B cell (primary cell): Measurements from ENCODE around the gene AANAT. TPM values are rescaled to one million over a fixed set of nuclear protein-coding genes. Genes with fewer than 3 reads are reported as not detected.

Experiments used
- ATAC-seq: fragments of 200-7000 bp; cut with Tn5 transposase; one replicate; pipeline ENCODE4 v1.10.0; 2021; ENCODE audit warnings: low read depth, mild to moderate bottlenecking, moderate number of reproducible peaks, moderate library complexity
- CTCF ChIA-PET: fragments of 350-600 bp; sonication (Branson Sonifier 250); formaldehyde crosslinking; loops from one replicate; lab custom pipeline; 2021; ENCODE audit warnings: antibody characterized with exemption, inconsistent platforms; lab: Charles Lee
- POLR2A ChIA-PET: fragments of 350-600 bp; sonication (Branson Sonifier 250); formaldehyde crosslinking; loops from one replicate; lab custom pipeline; 2021; ENCODE audit warnings: antibody characterized with exemption; lab: Charles Lee
- DNase-seq: peaks from one replicate; pipeline ENCODE4 v3.0.0; 2013
- H2AFZ ChIP-seq: 2 replicates; pipeline ENCODE4 v1.6.1; 2012; ENCODE audit warnings: mild to moderate bottlenecking, low read depth, low read length; ENCODE audit not compliant: insufficient read depth, poor library complexity, severe bottlenecking
- H3K27ac ChIP-seq, 2 donors: 1 replicate in 1 of 2; 2 replicates in 1 of 2; pipeline ENCODE4 v1.5.1; 2012 to 2013; ENCODE audit warnings: low read length in 2 of 2, mild to moderate bottlenecking in 2 of 2, moderate library complexity in 1 of 2
- H3K27me3 ChIP-seq, 4 experiments: fragments of 200-600 bp in 1 of 4; sonication (generic) in 1 of 4; replicated peaks in 1 of 4; 1 replicate in 2 of 4; 2 replicates in 2 of 4; pipeline versions ENCODE4 v1.6.1 to v1.7.0; 2013 to 2016; ENCODE audit warnings: low read length in 3 of 4, mild to moderate bottlenecking in 2 of 4, mixed read lengths in 1 of 4, moderate library complexity in 1 of 4; ENCODE audit not compliant: insufficient read depth in 4 of 4, control insufficient read depth in 3 of 4; ENCODE audit errors: control extremely low read depth in 1 of 4
- H3K36me3 ChIP-seq, 2 experiments: replicated peaks in 1 of 2; 1 replicate in 1 of 2; 2 replicates in 1 of 2; pipeline versions ENCODE4 v1.6.1 to v1.7.1; 2013; ENCODE audit warnings: low read length in 1 of 2; ENCODE audit not compliant: insufficient read depth in 2 of 2, control insufficient read depth in 1 of 2; ENCODE audit errors: control extremely low read depth in 1 of 2, extremely low read depth in 1 of 2
- H3K4me1 ChIP-seq, 2 donors: fragments of 200-600 bp in 1 of 2; sonication (generic) in 1 of 2; 1 replicate in 1 of 2; 2 replicates in 1 of 2; pipeline versions ENCODE4 v1.5.1 to v1.6.1; 2013 to 2017; ENCODE audit warnings: low read length in 2 of 2; ENCODE audit not compliant: control insufficient read depth in 2 of 2, insufficient read depth in 2 of 2
- H3K4me2 ChIP-seq: replicated peaks from 2 replicates; pipeline ENCODE3; 2012; ENCODE audit warnings: mild to moderate bottlenecking, low read depth, low read length; ENCODE audit not compliant: poor library complexity, severe bottlenecking
- H3K4me3 ChIP-seq, 5 experiments: fragments of 200-600 bp in 1 of 5; sonication (generic) in 1 of 5; 1 replicate in 3 of 5; 2 replicates in 2 of 5; pipeline versions ENCODE4 v1.5.1 to v1.7.0; 2011 to 2016; ENCODE audit warnings: low read length in 4 of 5, mild to moderate bottlenecking in 4 of 5, low read depth in 2 of 5, control low read depth in 1 of 5, moderate library complexity in 1 of 5; ENCODE audit not compliant: insufficient read depth in 1 of 5; ENCODE audit errors: control extremely low read depth in 1 of 5, extremely low read depth in 1 of 5
- H3K79me2 ChIP-seq: fragments of 200-600 bp; sonication (generic); one replicate; pipeline ENCODE4 v1.6.0; 2016; ENCODE audit warnings: low read length; ENCODE audit not compliant: control insufficient read depth, insufficient read depth
- H3K9ac ChIP-seq: fragments of 200-600 bp; sonication (generic); 2 replicates; pipeline ENCODE4 v1.6.1; 2017; ENCODE audit warnings: mild to moderate bottlenecking, low read length, moderate library complexity
- H3K9me3 ChIP-seq, 3 donors: one replicate each; pipeline versions ENCODE4 v1.6.1 to v1.7.1; 2013; ENCODE audit warnings: low read length in 2 of 3; ENCODE audit not compliant: control insufficient read depth in 2 of 3, insufficient read depth in 1 of 3; ENCODE audit errors: control extremely low read depth in 1 of 3
- H4K20me1 ChIP-seq: 2 replicates; pipeline ENCODE4 v1.6.0; 2012; ENCODE audit warnings: mild to moderate bottlenecking, low read length; ENCODE audit not compliant: insufficient read depth, control insufficient read depth, poor library complexity, severe bottlenecking
- H3K27ac Mint-ChIP-seq: one replicate; pipeline ENCODE4 v1.8.0; 2021; ENCODE audit warnings: mixed read lengths
- H3K27me3 Mint-ChIP-seq: one replicate; pipeline ENCODE4 v1.8.0; 2021; ENCODE audit warnings: mixed read lengths
- H3K4me1 Mint-ChIP-seq: one replicate; pipeline ENCODE4 v1.8.0; 2021; ENCODE audit warnings: mixed read lengths
- H3K4me3 Mint-ChIP-seq: one replicate; pipeline ENCODE4 v1.8.0; 2021; ENCODE audit warnings: mixed read lengths
- H3K9me3 Mint-ChIP-seq: one replicate; pipeline ENCODE4 v1.8.0; 2022; ENCODE audit warnings: mixed read lengths; ENCODE audit not compliant: insufficient read depth
- CTCF ChIP-seq: fragments of 200-600 bp; IDR thresholded peaks from one replicate; pipeline ENCODE4 v1.8.0; 2022; ENCODE audit warnings: antibody characterized with exemption, mild to moderate bottlenecking
- EZH2 ChIP-seq: IDR thresholded peaks from 2 replicates; pipeline ENCODE4 v1.6.1; 2012; ENCODE audit warnings: borderline replicate concordance, low read depth, mild to moderate bottlenecking, moderate library complexity, low read length; ENCODE audit not compliant: insufficient read depth, poor library complexity, severe bottlenecking
- WGBS: methylation state at CpG from one replicate; pipeline ENCODE4 v1.1.5; 2013; ENCODE audit warnings: missing lambda C conversion rate; ENCODE audit not compliant: insufficient coverage; 5-methylcytosine and 5-hydroxymethylcytosine counted together
- intact Hi-C: fragments of 100-400 bp; cut with micrococcal nuclease; formaldehyde crosslinking; loops from one replicate; pipeline ENCODE4 v1.10.0; 2022
- polyA plus RNA-seq: library from polyadenylated mRNA; depleted of rRNA; stranded (reverse); fragments of >200 nt; gene quantifications from 2 replicates; pipeline ENCODE4 v1.2.3, GENCODE V29; 2012
- total RNA-seq, 2 donors: library from RNA; stranded (reverse); fragments of 120-200 nt in 1 of 2; gene quantifications; 1 replicate in 1 of 2; 2 replicates in 1 of 2; pipeline versions ENCODE4 v1.2.3 to v1.2.4, GENCODE V29; 2013 to 2022

AANAT gene
- total and polyA plus RNA-seq, 2 donors (not counting 1 experiment from before 2014, with no cell fraction given), result 0.42 to 0.94 TPM

- no peak overlapping the region for H3K4me2 ChIP-seq
- peaks cover 39% of the 10 kb centered on the region for H3K4me1 Mint-ChIP-seq
- TF ChIP-seq EZH2 (no peak), CTCF (no peak)
- CTCF ChIA-PET, result interaction anchor here (1.0 to 6.2 kb wide), 8 partner anchors 9 to 68 kb away, joined by 3 to 39 read pairs (median 4); partner anchors contain the start of gene AANAT
- no peak overlapping the region for H2AFZ ChIP-seq
- peaks cover 26% of the 10 kb centered on the region for H3K79me2 ChIP-seq
- no peak overlapping the region for H3K27ac ChIP-seq
- no peaks in the 10 kb centered on the region for H3K9me3 Mint-ChIP-seq
- peaks cover 30% of the 10 kb centered on the region for H4K20me1 ChIP-seq
- peaks cover 0 to 79% of the 10 kb centered on the region in 2 experiments for H3K36me3 ChIP-seq
- H3K4me3 ChIP-seq, result no peak overlapping the region
- ATAC-seq, result no peak
- H3K9me3 ChIP-seq, result no peaks in the 10 kb centered on the region
- no peak overlapping the region for H3K9ac ChIP-seq
- H3K27ac Mint-ChIP-seq, result peak overlapping the region; percentile 53
- intact Hi-C loops, result no loop called here
- H3K4me3 Mint-ChIP-seq, result no peak overlapping the region
- WGBS, result 95% methylated on average over 13 of the region's 20 CpGs
- DNase-seq, result no peak
- no peaks in the 10 kb centered on the region for H3K27me3 ChIP-seq
- peaks cover 23 to 45% of the 10 kb centered on the region in 2 donors for H3K4me1 ChIP-seq
- POLR2A ChIA-PET, result interaction anchor here (0.7 to 23.6 kb wide), 3 partner anchors 9 to 301 kb away, joined by 5 to 478 read pairs (median 5); partner anchors contain the start of genes AANAT and RHBDF2
- H3K27me3 Mint-ChIP-seq, result no peaks in the 10 kb centered on the region
Observed at GRCh38 chr17:76476736-76477135, 9.3 kb downstream of the AANAT start.

GRCh38 chr17:76477576-76477975 is 10.2 kb downstream of the AANAT start:
- H3K4me3 Mint-ChIP-seq, result no peak overlapping the region
- H3K27me3 Mint-ChIP-seq, result no peaks in the 10 kb centered on the region
- ChIA-PET CTCF (interaction anchor here (0.9 to 6.2 kb wide), 7 partner anchors 10 to 68 kb away, joined by 3 to 39 read pairs (median 3); partner anchors contain the start of gene AANAT), POLR2A (interaction anchor here (1.7 to 23.6 kb wide), 2 partner anchors 10 to 21 kb away, joined by 5 to 478 read pairs; partner anchors contain the start of genes AANAT and RHBDF2)
- Histone ChIP-seq H4K20me1 (peaks cover 21% of the 10 kb centered on the region), H3K4me3 (no peak overlapping the region), H2AFZ (no peak overlapping the region), H3K4me1 (peaks cover 30 to 54% of the 10 kb centered on the region in 2 donors), H3K79me2 (peaks cover 26% of the 10 kb centered on the region), H3K27ac (no peak overlapping the region), H3K9ac (no peak overlapping the region), H3K4me2 (no peak overlapping the region), H3K9me3 (no peaks in the 10 kb centered on the region), H3K27me3 (no peaks in the 10 kb centered on the region), H3K36me3 (peaks cover 0 to 70% of the 10 kb centered on the region in 2 experiments)
- peak overlapping the region; percentile 77 for H3K27ac Mint-ChIP-seq
- WGBS, result 96% methylated on average over 14 of the region's 15 CpGs
- DNase-seq (no peak), ATAC-seq (no peak)
- intact Hi-C loops, result no loop called here
- TF ChIP-seq EZH2, result no peak
- TF ChIP-seq CTCF, result no peak
- no peaks in the 10 kb centered on the region for H3K9me3 Mint-ChIP-seq
- H3K4me1 Mint-ChIP-seq, result peaks cover 45% of the 10 kb centered on the region
